DMS 273 treated with DMSO at 0.1 percent for 48 hours (cell line): ENCODE results near the gene DEPDC4.
A peak's percentile ranks its signal among the peaks of the same experiment; 100 is the strongest.

Experiments
- DNase-seq: peaks from one replicate; lab custom pipeline; 2025; lab: John Stamatoyannopoulos, UW

DEPDC4 gene

DNA sequence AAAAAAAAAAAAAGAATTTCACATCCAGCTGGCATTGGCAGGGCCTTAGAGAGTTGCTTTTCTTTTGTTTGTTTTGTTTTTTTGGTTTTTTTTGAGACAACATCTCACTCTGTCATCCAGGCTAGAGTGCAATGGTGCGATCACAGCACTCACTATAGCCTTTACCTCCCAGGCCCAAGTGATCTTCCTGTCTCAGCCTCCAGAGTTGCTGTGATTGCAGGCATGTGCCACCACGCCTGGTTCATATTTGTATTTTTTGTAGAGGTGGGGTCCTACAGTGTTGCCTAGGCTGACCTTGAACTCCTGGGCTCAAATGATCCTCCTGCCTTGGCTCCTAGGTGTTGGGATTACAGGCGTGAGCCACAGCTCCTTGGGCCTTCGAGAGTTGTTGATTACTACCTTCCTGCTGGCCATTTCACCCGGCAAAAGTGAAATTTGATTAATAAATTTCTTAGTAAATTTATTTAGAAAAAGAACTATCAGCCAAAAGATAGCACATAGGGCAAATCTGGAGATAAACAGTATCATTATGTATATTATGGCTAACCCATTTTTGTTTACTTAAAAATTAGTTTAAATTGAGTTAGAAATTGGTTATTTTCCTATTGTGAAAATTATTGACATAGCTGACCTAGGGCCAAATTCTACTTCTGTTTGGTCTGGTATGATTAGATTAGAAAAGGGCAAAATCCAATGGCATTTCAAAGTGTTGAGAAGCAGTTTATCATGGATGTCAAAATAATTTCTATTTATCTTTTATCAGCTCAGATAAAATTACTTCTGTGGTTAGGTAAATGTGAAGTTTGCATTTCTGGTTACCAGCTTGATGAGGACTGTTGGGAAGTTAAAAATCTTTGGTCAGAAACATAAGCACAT lies 53.6 kb downstream of the DEPDC4 start:
- no peak for DNase-seq

DNA sequence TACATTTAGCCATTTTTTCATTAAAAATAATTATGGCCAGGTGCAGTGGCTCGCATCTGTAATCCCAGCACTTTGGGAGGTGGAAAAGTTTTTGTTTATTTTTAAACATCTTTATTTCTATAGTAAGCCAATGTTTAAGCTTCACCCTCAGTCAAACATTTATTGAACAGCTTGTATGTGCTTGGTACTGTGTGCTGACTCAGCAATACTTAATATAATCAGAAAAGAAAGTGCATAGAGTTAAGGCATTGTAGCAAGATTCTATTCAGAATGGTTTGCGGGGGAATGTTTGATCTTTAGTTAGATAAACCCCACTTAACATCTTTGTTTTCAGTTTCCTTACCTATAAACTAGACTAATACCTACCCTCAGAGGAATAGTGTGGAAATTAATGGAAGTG lies 55.2 kb downstream of the DEPDC4 start:
- no peak for DNase-seq

DNA sequence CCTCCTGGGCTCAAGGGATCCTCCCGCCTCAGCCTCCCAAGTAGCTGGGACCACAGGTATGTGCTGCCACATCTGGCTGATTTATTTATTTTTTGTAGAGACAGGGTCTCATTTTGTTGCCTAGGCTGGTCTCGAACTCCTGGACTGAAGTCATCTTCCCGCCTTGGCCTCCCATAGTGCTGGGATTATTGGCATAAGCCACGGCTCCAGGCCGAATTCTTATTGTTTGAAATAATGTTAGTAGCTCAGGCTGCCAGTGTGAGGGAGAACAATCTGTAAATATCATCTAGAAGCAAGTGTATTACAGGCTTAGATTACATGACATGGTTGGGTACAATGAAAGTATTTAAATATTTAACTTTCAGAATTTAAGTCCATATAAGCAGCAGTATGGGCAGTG lies 58.0 kb downstream of the DEPDC4 start:
- DNase-seq = no peak

DNA sequence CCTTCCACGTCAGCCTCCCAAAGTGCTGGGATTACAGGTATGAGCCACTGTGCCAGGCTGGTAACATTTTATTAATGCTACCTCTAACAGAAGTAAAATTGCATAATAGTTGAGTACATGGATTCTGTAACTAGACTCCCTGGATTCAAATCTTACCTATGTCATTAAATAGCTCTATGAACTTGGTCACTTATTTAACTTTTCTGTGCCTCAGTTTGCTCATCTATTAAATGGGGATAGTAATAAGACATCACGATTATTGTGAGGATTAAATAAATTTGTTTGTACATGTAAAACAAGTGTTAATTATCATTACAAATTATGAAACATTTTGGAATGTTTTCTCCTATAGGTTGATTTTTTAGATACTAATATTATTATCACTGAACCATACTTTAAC lies 59.6 kb downstream of the DEPDC4 start:
- DNase-seq = no peak

DNA sequence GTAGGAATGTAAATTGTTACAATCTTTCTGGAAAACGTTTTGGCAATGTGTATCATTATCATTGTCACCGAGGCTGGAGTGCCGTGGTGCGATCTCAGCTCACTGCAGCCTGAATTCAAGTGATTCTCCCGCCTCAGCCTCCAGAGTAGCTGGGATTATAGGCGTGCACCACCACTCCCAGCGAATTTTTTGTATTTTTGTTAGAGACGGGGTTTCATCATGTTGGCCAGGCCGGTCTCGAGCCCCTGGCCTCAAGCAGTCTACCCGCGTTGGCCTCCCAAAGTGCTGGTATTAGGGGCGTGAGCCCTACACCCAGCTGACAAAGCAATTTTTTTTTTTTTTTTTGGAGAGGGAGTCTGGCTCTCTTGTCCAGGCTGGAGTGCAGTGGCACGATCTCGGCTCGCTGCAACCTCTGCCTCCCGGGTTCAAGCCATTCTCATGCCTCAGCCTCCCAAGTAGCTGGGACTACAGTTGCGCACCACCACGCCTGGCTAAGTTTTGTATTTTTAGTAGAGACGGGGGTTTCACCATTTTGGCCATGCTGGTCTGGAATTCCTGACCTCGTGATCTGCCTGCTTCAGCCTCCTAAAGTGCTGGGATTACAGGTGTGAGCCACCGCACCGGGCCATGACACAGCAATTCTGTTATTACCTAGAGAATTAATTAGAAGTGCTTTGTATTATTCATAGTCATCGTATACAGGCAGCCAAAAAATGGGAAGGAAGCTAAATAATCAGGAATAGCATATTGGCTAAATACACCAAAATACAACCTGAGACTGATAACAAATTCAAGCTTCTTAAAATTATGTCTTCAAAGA lies 65.1 kb downstream of the DEPDC4 start:
- no peak for DNase-seq

DNA sequence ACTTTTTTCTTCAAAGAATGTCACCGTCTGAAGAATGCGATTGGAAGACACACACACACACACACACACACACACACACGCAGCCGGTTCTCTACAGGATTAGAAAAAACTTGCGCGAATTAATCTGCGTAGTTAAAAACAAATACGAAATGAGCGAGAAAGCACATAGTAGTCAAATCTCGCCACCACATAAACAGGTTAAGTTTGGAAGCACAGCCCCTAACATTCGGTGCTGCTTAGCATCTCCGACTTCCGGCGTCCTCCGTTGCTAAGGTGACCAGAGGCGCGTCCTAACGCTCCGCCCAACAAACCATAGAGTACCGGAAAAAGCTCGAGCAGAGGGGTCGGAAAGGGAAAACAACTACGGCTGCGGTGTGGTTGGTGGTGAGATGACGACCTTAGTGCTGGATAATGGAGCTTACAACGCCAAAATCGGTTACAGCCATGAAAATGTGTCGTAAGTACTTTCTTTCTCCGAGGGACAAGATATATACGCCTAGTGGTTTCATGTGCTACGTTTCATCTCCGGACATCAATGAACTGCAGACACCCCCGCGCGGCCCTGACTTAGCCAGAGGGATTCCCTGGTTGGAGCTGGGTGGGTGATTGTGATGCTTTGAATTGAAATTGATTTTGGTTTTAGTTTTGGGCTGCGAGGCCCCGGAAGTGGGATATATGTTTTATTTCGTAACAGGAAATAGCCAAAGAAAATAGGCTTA lies 66.3 kb downstream of the DEPDC4 start, which contains the start of gene ACTR6:
TSS of gene ACTR6 (plus strand) at position 353 of the 719 bp plus-strand sequence. CDS start at position 390, 37 bp downstream.
- peak; percentile 84 for DNase-seq

DNA sequence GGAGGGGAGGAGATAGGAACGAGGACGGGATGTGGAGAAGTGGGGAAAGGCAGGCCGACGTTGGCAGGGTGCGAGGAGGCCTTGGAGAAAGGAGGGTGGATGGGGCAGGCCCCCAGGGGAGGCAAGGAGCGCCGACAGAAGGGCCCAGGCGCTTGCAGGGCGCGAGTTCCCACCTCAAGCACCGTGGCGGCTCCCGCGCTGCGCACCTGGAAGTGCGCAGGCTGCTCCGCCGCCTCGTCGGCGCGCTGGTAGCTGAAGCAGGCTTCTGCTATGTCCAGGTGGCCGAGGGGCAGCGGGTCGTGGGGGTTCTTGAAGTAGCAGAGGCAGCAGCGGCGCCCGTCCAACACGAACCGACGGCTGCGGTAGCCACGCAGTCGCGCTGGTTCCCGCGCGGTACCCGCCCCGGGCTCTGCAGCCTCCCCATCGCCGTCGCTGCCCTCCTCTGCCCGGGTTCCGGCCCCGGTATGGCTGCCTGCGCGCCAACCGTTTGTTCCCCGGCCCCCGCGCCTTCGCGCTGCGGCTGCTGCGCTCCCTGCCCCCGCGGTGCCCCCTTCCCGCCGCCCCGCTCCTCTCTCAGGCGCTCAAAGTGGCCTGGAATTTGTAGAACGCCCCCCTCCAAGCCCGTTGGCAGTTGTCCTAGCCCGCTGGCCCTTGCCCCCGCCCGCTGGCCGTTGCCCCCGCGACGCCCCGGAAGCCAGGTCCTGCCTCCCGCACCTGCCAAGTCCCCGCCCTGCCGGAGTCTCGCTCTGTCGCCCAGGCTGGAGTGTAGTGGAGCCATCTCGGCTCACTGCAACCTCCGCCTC lies 67.3 kb downstream of the DEPDC4 start:
- DNase-seq = no peak

DNA sequence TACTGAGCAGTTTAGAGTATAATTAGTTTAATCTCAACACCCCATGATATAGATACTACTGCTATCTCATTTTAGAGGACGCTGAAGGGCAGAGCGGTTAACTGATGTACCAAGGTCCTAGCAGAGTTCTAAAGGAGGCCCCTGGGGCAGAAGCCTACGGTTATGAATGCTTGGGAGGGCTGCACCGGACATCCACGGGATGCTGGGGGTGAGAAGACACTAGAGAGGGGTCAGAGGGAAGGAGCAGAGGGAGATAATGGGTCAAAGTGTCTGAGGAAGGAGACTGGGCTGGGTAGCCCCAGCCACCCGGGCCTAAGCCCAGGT lies 67.9 kb downstream of the DEPDC4 start:
- DNase-seq = no peak

DNA sequence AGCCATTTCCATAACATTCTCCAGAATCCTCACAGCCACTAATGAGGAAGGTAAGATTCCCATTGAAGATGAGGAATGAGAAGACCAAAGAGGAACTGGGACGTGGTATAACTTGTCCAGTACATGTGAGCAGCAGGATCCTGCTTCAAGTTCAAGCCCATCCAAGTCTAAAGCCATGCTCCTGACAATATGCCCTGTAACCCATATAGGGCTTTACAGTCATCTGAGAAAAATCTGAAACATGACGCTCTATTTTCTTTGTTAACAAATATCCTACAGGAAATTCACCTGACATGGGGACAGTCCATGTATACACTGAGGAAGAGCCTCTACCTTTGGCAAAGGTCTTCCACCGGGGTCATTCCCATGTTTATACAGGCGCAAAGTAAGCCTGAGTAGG lies 69.4 kb downstream of the DEPDC4 start:
- DNase-seq = no peak

DNA sequence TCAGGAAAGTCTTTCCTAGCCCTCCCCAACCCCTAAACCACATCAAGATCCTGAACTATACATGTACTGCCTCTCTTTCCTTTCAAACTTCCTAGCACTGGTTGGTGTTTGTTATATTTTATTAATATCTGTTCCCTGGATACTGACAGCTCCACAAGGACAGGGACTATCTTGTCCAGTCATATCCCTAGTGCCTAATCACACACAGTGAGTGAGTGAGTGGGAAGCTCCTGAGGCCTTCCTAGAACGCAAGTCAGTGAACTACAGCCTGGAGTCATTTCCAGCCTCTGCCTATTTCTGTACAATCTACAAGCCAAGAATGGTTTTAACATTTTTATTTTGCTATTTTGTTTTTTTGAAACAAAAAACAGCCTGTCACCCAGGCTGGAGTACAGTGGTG lies 73.8 kb downstream of the DEPDC4 start:
- no peak for DNase-seq
